ENCODE measurements around the gene CNOT2. TPM values are rescaled to one million over a fixed set of nuclear protein-coding genes. Genes with fewer than 3 reads are reported as not detected.
"Not testable (repeated sequence)": the region's sequence is repeated elsewhere in the genome, so short reads cannot be mapped to it uniquely, and the experiment has no call there.

CNOT2 gene
- polyA plus RNA-seq, 3 donors: 19.9 to 32.8 (median 23.8) TPM

GRCh38 chr12:70288817-70289216, 45.6 kb downstream of the CNOT2 start:
- WGBS, 3 donors: 97 to 100% (median 99%) methylated on average over 2 of the region's 2 CpGs
- H3K27ac ChIP-seq (ENCODE audit: low read depth, low read length): no peak overlapping the region

- no peak overlapping the region for H3K27ac ChIP-seq (ENCODE audit: low read depth, low read length)
Measured at GRCh38 chr12:70290116-70290515, 46.9 kb downstream of the CNOT2 start.

- 84 to 88% (median 88%) methylated on average over 3 of the region's 3 CpGs for whole genome bisulfite sequencing, 3 donors
Measured at GRCh38 chr12:70292017-70292776, 49.0 kb downstream of the CNOT2 start.

GRCh38 chr12:70304684-70305555, 61.7 kb downstream of the CNOT2 start:
- WGBS, 3 donors: 85 to 95% (median 89%) methylated on average over 24 to 25 of the region's 25 CpGs
- not testable (repeated sequence) for H3K27ac ChIP-seq (ENCODE audit: low read depth, low read length)

More at GRCh38 chr12:70292017-70292776, 49.0 kb downstream of the CNOT2 start:
- H3K27ac ChIP-seq (ENCODE audit: low read depth, low read length): no peak overlapping the region

- H3K27ac ChIP-seq (ENCODE audit: low read depth, low read length): no peak overlapping the region
- WGBS, 3 donors: 81 to 96% (median 95%) methylated on average over 5 of the region's 5 CpGs
Measured at GRCh38 chr12:70305794-70306193, 62.6 kb downstream of the CNOT2 start.

GRCh38 chr12:70306676-70307075, 63.4 kb downstream of the CNOT2 start:
- H3K27ac ChIP-seq (ENCODE audit: low read depth, low read length): no peak overlapping the region
- 87 to 91% (median 89%) methylated on average over 3 of the region's 3 CpGs for WGBS, 3 donors

GRCh38 chr12:70307868-70308267, 64.6 kb downstream of the CNOT2 start:
- H3K27ac ChIP-seq (ENCODE audit: low read depth, low read length): no peak overlapping the region
- 96 to 97% (median 97%) methylated on average over 4 of the region's 4 CpGs for WGBS, 3 donors

- 94 to 97% (median 97%) methylated on average over 2 of the region's 2 CpGs for WGBS, 3 donors
- no peak overlapping the region for H3K27ac ChIP-seq (ENCODE audit: low read depth, low read length)
Measured at GRCh38 chr12:70309348-70309747, 66.1 kb downstream of the CNOT2 start.

GRCh38 chr12:70314145-70314544, 70.9 kb downstream of the CNOT2 start:
- no peak overlapping the region for H3K27ac ChIP-seq (ENCODE audit: low read depth, low read length)

- 55 to 89% (median 57%) methylated on average over 3 of the region's 3 CpGs for WGBS, 3 donors
Measured at GRCh38 chr12:70317781-70318180, 74.5 kb downstream of the CNOT2 start.

GRCh38 chr12:70319605-70320004, 76.4 kb downstream of the CNOT2 start:
- 68 to 96% (median 70%) methylated on average over 4 of the region's 4 CpGs for WGBS, 3 donors

More at GRCh38 chr12:70317781-70318180, 74.5 kb downstream of the CNOT2 start:
- H3K27ac ChIP-seq (ENCODE audit: low read depth, low read length): no peak overlapping the region

GRCh38 chr12:70321191-70321590, 78.0 kb downstream of the CNOT2 start:
- H3K27ac ChIP-seq (ENCODE audit: low read depth, low read length): no peak overlapping the region
- WGBS, 3 donors: 85 to 97% (median 93%) methylated on average over 2 of the region's 2 CpGs

More at GRCh38 chr12:70319605-70320004, 76.4 kb downstream of the CNOT2 start:
- no peak overlapping the region for H3K27ac ChIP-seq (ENCODE audit: low read depth, low read length)

GRCh38 chr12:70327541-70327940, 84.3 kb downstream of the CNOT2 start:
- H3K27ac ChIP-seq (ENCODE audit: low read depth, low read length): no peak overlapping the region
- 97 to 100% (median 99%) methylated on average over 2 of the region's 2 CpGs for WGBS, 3 donors

GRCh38 chr12:70329728-70330127, 86.5 kb downstream of the CNOT2 start:
- WGBS, 3 donors: 96 to 98% (median 97%) methylated on average over 3 of the region's 3 CpGs
- no peak overlapping the region for H3K27ac ChIP-seq (ENCODE audit: low read depth, low read length)

- 95% methylated on average over 2 of the region's 2 CpGs for WGBS, 3 donors
- H3K27ac ChIP-seq (ENCODE audit: low read depth, low read length): no peak overlapping the region
Measured at GRCh38 chr12:70330158-70330557, 86.9 kb downstream of the CNOT2 start.

- H3K27ac ChIP-seq (ENCODE audit: low read depth, low read length): no peak overlapping the region
Measured at GRCh38 chr12:70332236-70332635, 89.0 kb downstream of the CNOT2 start.

GRCh38 chr12:70334742-70335141, 91.5 kb downstream of the CNOT2 start:
- 96 to 98% (median 98%) methylated on average over 8 of the region's 8 CpGs for WGBS, 3 donors
- H3K27ac ChIP-seq (ENCODE audit: low read depth, low read length): no peak overlapping the region

GRCh38 chr12:70338531-70338930, 95.3 kb downstream of the CNOT2 start:
- WGBS, 3 donors: 94 to 98% (median 97%) methylated on average over 2 of the region's 2 CpGs
- no peak overlapping the region for H3K27ac ChIP-seq (ENCODE audit: low read depth, low read length)

- 94 to 98% (median 94%) methylated on average over 2 of the region's 2 CpGs for WGBS, 3 donors
- H3K27ac ChIP-seq (ENCODE audit: low read depth, low read length): no peak overlapping the region
Measured at GRCh38 chr12:70351076-70351475, 107.8 kb downstream of the CNOT2 start.
